Stimulated activated naive CD8-positive, alpha-beta T cell treated with anti-CD3 and anti-CD28 coated beads, Interleukin-15, Interleukin-2, amounts not matched to agents 100 ng/mL and 50 ng/mL, for 24 hours (primary cell): Measurements from ENCODE around the gene LILRA6.
"Not testable (repeated sequence)": the region's sequence is repeated elsewhere in the genome, so short reads cannot be mapped to it uniquely, and the experiment has no call there.

ENCODE experiments used
- H3K27ac Mint-ChIP-seq: one replicate; pipeline ENCODE4 v1.8.0; 2021; ENCODE audit warnings: mild to moderate bottlenecking, mixed read lengths
- H3K27me3 Mint-ChIP-seq: one replicate; pipeline ENCODE4 v1.8.0; 2021; ENCODE audit warnings: mixed read lengths
- H3K36me3 Mint-ChIP-seq: one replicate; pipeline ENCODE4 v1.8.0; 2021; ENCODE audit warnings: low read depth, mixed read lengths
- H3K4me1 Mint-ChIP-seq: one replicate; pipeline ENCODE4 v1.8.0; 2021; ENCODE audit warnings: low read depth, mixed read lengths
- H3K4me3 Mint-ChIP-seq: one replicate; pipeline ENCODE4 v1.8.0; 2021; ENCODE audit warnings: mild to moderate bottlenecking, mixed read lengths
- H3K9me3 Mint-ChIP-seq: one replicate; pipeline ENCODE4 v1.8.0; 2021; ENCODE audit warnings: mixed read lengths

The LILRA6 gene

GRCh38 chr19:54242646-54243045 is at the start of gene LILRA6:
TSS of gene LILRA6 (minus strand) at chr19:54242790.
- not testable (repeated sequence) for H3K4me3 Mint-ChIP-seq, H3K4me1 Mint-ChIP-seq, H3K36me3 Mint-ChIP-seq, H3K9me3 Mint-ChIP-seq, H3K27ac Mint-ChIP-seq
- H3K27me3 Mint-ChIP-seq, result peaks cover 11% of the 10 kb centered on the region

DNA sequence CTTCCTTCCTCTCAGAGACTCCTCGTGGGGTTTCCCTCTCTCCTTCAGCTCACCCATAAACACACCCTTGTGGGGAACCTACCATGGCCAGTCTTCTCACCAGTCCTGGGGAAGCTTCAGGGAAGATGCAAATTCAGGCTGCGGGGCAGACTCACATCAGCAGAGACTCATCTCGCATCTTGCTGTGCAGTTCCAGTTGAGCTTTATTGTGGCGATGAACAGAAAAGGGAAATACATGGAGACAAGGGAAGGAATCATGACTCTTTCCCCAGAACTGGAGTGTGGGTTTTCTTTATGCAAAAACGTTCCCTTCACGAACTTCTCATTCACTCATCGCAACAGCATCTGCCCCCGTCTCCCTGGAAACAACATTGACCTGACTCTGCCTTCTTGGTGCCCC is 46.6 kb upstream of the LILRA6 start:
- H3K27ac Mint-ChIP-seq, H3K9me3 Mint-ChIP-seq, H3K4me3 Mint-ChIP-seq, H3K36me3 Mint-ChIP-seq: not testable (repeated sequence)
- Mint-ChIP-seq H3K4me1 (peaks cover 11% of the 10 kb centered on the region), H3K27me3 (peaks cover 19% of the 10 kb centered on the region)

DNA sequence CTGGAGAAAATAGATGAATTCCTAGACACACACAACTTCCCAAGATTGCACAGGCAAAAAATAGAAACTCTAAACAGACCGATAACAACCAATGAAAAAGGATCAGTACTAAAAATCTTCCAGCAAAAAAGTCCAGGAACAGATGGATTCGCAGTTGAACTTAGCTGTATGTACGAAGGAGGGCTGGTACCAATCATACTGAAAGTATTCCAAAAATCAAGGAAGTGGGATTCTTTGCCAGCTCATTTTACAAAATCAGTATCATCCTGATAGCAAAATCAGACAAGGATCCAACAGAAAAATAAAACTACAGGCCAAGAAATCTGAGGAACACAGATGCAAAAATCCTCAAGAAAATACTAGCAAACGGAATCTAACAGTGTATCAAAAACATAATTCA is 44.9 kb upstream of the LILRA6 start:
- Mint-ChIP-seq H3K4me3 (no peak overlapping the region), H3K4me1 (peaks cover 14% of the 10 kb centered on the region), H3K9me3 (no peaks in the 10 kb centered on the region), H3K27me3 (peaks cover 15% of the 10 kb centered on the region), H3K27ac (no peak overlapping the region), H3K36me3 (no peaks in the 10 kb centered on the region)

DNA sequence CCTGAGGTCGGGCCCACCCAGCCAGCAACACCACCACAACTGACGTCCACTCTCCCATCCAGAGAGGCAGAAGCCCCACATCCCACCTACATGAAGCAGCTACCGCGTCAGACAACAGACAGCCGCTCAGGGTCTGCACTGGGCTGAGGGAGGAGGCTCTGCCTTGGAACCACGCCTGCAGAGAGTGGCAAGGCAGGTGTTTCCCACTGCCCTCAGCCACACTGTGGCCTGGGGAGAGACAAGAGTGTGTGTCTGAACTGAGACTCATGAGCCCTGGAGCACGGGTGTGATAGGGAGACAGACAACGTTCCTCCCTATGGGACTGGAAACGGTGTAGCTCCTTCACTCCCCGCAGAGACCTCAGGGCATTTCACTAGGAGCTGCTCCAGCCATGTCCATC is 43.7 kb upstream of the LILRA6 start:
- not testable (repeated sequence) for H3K4me3 Mint-ChIP-seq, H3K36me3 Mint-ChIP-seq, H3K9me3 Mint-ChIP-seq, H3K27ac Mint-ChIP-seq
- Mint-ChIP-seq H3K4me1 (peaks cover 16% of the 10 kb centered on the region), H3K27me3 (peaks cover 19% of the 10 kb centered on the region)

GRCh38 chr19:54285427-54286056 is 43.0 kb upstream of the LILRA6 start:
- Mint-ChIP-seq H3K4me1 (peaks cover 17% of the 10 kb centered on the region), H3K27me3 (peaks cover 26% of the 10 kb centered on the region)
- not testable (repeated sequence) for H3K36me3 Mint-ChIP-seq, H3K9me3 Mint-ChIP-seq, H3K4me3 Mint-ChIP-seq, H3K27ac Mint-ChIP-seq

DNA sequence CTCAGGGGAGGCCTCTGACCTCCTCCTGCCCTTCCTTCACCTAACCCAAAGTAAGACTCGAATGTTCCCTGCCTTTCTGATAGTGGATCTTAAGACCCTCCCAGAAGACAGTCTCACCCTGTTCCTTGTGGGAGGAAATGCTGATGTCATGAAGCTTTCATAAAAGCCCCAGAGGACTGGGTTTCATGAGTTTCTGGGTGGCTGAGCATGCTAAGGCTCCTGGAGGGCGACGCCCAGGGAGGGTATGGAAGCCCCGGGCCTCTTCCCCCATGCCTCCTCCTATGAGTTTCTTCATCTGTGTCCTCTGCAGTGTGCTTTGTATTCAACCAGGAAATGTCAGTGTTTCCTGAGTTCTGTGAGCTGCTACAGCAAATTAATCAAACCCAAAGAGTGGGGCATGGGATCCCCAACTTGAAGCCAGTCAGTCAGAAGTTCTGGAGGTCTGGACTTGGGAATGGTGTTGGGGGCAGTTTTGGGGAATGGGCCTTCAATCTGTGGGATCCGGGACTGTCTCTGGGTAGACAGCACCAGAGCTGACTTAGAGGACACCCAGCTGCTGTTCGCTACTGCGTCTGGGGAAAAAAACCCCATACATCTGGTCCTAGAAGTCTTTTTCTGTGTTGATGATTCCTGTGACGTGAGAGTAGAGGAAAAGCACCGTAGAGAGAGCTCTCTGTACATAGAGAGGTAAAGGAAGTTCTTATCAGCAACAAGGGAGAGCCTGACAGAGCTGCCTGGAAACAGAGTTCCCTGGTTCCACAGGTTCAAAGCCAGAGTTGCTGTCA is 40.3 kb upstream of the LILRA6 start:
- no peaks in the 10 kb centered on the region for H3K9me3 Mint-ChIP-seq
- no peaks in the 10 kb centered on the region for H3K36me3 Mint-ChIP-seq
- H3K4me1 Mint-ChIP-seq, result peaks cover 11% of the 10 kb centered on the region
- peaks cover 21% of the 10 kb centered on the region for H3K27me3 Mint-ChIP-seq
- no peak overlapping the region for H3K27ac Mint-ChIP-seq
- no peak overlapping the region for H3K4me3 Mint-ChIP-seq

DNA sequence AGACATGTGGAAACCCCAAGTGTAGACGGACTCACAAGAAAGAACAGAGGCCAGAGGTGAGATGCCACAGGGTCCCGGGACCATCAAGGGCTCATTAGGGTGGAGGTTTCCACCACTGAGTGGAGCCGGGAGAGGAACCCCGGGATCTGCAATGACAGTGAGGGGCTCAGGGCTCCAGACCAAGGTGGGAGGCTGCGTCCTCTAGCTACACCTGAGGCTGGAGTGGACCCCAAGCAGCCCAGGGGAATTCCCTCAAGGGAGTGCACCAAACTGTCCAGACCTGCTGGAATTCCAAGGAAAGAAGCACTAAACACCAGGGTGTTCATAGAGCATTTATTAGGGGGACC is 39.1 kb upstream of the LILRA6 start:
- H3K27ac Mint-ChIP-seq, H3K4me3 Mint-ChIP-seq, H3K9me3 Mint-ChIP-seq, H3K36me3 Mint-ChIP-seq: not testable (repeated sequence)
- Mint-ChIP-seq H3K27me3 (peaks cover 17% of the 10 kb centered on the region), H3K4me1 (peaks cover 11% of the 10 kb centered on the region)

- Mint-ChIP-seq H3K4me1 (peaks cover 11% of the 10 kb centered on the region), H3K4me3 (no peak within 1 kb of the TSS), H3K27me3 (peaks cover 22% of the 10 kb centered on the region), H3K27ac (no peak within 1 kb of the TSS), H3K9me3 (no peaks in the 10 kb centered on the region), H3K36me3 (no peaks in the 10 kb centered on the region)
Measured at GRCh38 chr19:54281007-54281728, 38.6 kb upstream of the LILRA6 start, which contains the start of gene LILRB2. TSS of gene LILRB2 (minus strand) at chr19:54281110. CDS start at chr19:54280496, 614 bp downstream.

GRCh38 chr19:54280441-54280840 is 37.9 kb upstream of the LILRA6 start:
- H3K27ac Mint-ChIP-seq, H3K36me3 Mint-ChIP-seq, H3K9me3 Mint-ChIP-seq, H3K4me3 Mint-ChIP-seq: not testable (repeated sequence)
- H3K4me1 Mint-ChIP-seq, result peaks cover 11% of the 10 kb centered on the region
- peaks cover 22% of the 10 kb centered on the region for H3K27me3 Mint-ChIP-seq

GRCh38 chr19:54280025-54280424 is 37.4 kb upstream of the LILRA6 start:
- not testable (repeated sequence) for H3K9me3 Mint-ChIP-seq, H3K36me3 Mint-ChIP-seq, H3K4me3 Mint-ChIP-seq, H3K27ac Mint-ChIP-seq
- Mint-ChIP-seq H3K27me3 (peaks cover 22% of the 10 kb centered on the region), H3K4me1 (peaks cover 11% of the 10 kb centered on the region)

GRCh38 chr19:54279406-54279962 is 36.9 kb upstream of the LILRA6 start:
- Mint-ChIP-seq H3K36me3 (no peaks in the 10 kb centered on the region), H3K4me1 (peaks cover 6% of the 10 kb centered on the region), H3K9me3 (no peaks in the 10 kb centered on the region), H3K27ac (no peak overlapping the region), H3K4me3 (no peak overlapping the region), H3K27me3 (peaks cover 22% of the 10 kb centered on the region)

DNA sequence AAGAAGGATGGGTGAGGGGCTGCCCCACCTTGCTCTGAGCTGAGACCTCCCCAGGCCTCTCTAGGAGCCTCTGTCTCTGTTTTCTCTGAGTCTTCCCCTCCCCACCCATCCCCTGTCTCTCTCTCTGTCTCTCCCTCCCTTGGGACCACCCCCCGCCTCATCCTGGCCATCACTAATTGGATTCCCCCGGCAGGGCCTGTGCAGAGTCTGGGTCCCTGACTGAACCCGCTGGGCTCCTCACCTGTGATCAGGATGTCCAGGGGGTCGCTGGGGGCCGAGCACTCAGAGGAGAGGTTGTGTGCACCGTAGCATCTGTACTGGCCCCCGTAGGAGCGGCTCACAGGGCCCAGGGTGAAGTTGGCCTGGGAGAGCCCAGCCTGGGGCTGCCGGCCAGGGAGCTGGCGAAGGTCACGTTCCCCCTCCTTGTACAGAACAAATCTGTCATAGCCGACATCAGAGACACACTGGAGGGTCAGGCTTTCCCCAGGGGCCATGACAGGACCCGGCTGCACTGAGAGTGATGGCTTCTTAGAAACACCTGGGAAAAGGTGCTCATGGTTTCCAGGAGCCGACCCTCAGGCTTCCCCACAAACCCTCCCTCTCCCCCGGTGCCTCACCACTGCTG is 36.1 kb upstream of the LILRA6 start:
- H3K4me3 Mint-ChIP-seq, H3K36me3 Mint-ChIP-seq, H3K27ac Mint-ChIP-seq, H3K4me1 Mint-ChIP-seq, H3K9me3 Mint-ChIP-seq: not testable (repeated sequence)
- peaks cover 29% of the 10 kb centered on the region for H3K27me3 Mint-ChIP-seq

DNA sequence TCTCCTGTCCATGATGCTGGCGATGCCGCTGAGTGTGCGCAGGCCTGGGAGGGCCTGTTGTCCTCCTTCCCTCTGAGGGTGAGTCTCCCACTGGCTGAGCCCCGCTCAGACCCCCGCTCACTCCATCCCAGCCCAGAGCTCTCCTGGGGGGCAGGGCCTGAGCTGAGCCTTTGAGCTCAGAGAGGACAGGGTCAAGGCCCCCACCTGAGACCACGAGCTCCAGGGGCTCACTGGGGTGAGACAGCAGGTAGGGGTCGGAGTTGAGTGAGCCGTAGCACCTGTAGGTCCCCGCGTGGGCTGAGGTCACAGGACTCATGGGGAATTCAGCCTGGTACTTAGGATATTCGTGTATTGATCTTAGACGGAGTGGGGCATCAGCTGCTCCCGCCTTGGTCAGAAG is 35.5 kb upstream of the LILRA6 start:
- H3K9me3 Mint-ChIP-seq, H3K36me3 Mint-ChIP-seq, H3K4me1 Mint-ChIP-seq, H3K27ac Mint-ChIP-seq, H3K4me3 Mint-ChIP-seq: not testable (repeated sequence)
- peaks cover 27% of the 10 kb centered on the region for H3K27me3 Mint-ChIP-seq

DNA sequence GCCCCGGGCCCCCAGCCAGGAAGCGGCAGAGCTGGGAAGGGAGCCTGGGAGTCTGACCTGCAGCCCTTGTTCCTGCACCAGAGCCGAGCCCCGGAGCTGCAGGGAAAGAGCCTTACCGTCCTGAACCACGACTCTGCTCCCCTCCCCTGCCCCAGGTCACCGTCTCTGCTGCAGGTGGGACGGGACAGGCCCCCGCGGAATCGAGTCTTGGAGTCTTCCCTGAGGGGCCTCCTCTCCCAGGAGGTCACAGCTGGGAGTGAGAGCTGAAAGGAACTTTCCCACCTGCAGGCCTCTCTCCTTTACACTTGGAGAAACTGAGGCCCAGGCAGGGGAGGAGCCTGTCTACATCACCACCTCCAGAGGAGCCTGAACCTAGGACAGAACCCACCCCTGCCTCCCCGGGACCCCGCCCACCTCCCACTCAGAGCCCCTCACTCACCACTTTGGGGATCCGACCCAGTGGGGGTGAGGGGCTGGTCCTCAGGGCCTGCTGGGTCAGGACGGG is 34.6 kb upstream of the LILRA6 start:
- not testable (repeated sequence) for H3K9me3 Mint-ChIP-seq, H3K4me1 Mint-ChIP-seq, H3K27ac Mint-ChIP-seq, H3K4me3 Mint-ChIP-seq, H3K36me3 Mint-ChIP-seq
- H3K27me3 Mint-ChIP-seq, result peaks cover 28% of the 10 kb centered on the region

DNA sequence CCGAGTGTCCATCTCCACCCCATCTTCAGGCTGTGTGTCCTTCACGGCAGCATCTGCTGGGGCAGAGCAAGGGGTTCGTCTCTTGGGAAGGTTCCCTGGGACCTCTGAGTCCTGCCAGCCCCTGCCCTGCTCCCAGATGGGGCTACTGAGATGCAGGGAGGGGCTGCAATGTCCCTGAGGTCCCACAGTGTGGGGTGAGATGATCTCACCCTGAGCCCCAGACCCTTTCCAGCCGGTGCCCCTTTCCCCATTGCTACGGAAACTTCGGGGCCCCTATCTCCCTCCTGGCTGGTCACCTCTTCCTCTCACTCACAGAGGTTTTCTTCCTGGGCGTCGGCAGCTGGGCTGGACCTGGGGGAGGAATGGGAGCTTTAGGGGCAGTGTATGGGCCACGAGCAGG is 33.4 kb upstream of the LILRA6 start:
- H3K4me1 Mint-ChIP-seq, result peaks cover 3% of the 10 kb centered on the region
- H3K27me3 Mint-ChIP-seq, result peaks cover 24% of the 10 kb centered on the region
- no peak overlapping the region for H3K27ac Mint-ChIP-seq
- no peak overlapping the region for H3K4me3 Mint-ChIP-seq
- H3K9me3 Mint-ChIP-seq, result no peaks in the 10 kb centered on the region
- H3K36me3 Mint-ChIP-seq, result no peaks in the 10 kb centered on the region
